Lower leg skin (tissue), 3 donors: ENCODE results near the gene ALLC.

Experiments
- CTCF ChIP-seq, 3 donors: fragments of 450-650 bp; IDR thresholded peaks; one replicate each; pipeline ENCODE4 v1.5.1; 2016; ENCODE audit warnings: antibody characterized with exemption in 3 of 3, mild to moderate bottlenecking in 3 of 3, moderate library complexity in 2 of 3
- POLR2A ChIP-seq, 2 donors: fragments of 450-650 bp; IDR thresholded peaks; one replicate each; pipeline ENCODE4 v1.6.1; 2016 to 2017; ENCODE audit warnings: antibody characterized with exemption in 2 of 2, mild to moderate bottlenecking in 1 of 2, moderate library complexity in 1 of 2

- TF ChIP-seq CTCF (IDR thresholded peaks at IDR 0.05) (no peak), POLR2A (IDR thresholded peaks at IDR 0.05) (no peak)
Measured at GRCh38 chr2:3617198-3617890, 40.7 kb upstream of the ALLC start.
